Uterus (tissue), 4 donors: ENCODE data around the gene FREM1. TPM values are rescaled to one million over a fixed set of nuclear protein-coding genes. Genes with fewer than 3 reads are reported as not detected.

Experiments used
- DNase-seq, 2 donors: peaks; one replicate each; pipeline ENCODE4 v3.0.0-alpha.2; 2019 to 2020
- H3K27ac ChIP-seq, 2 donors: fragments of 200-600 bp; sonication (generic); 1 replicate in 1 of 2; 2 replicates in 1 of 2; pipeline ENCODE4 v1.5.1; 2016 to 2018
- H3K27me3 ChIP-seq, 2 donors: fragments of 200-600 bp; sonication (generic); one replicate each; pipeline ENCODE4 v1.5.1; 2018 to 2019; ENCODE audit warnings: control low read depth in 1 of 2
- H3K36me3 ChIP-seq, 2 donors: fragments of 200-600 bp; sonication (generic); one replicate each; pipeline ENCODE4 v1.5.1; 2019; ENCODE audit warnings: control low read depth in 1 of 2
- H3K4me1 ChIP-seq, 2 donors: fragments of 200-600 bp; sonication (generic); one replicate each; pipeline ENCODE4 v1.5.1; 2018 to 2019; ENCODE audit warnings: control low read depth in 1 of 2
- H3K4me3 ChIP-seq, 2 donors: fragments of 200-600 bp; sonication (generic); 1 replicate in 1 of 2; 2 replicates in 1 of 2; pipeline ENCODE4 v1.5.1; 2018 to 2019; ENCODE audit warnings: mild to moderate bottlenecking in 1 of 2
- H3K9me3 ChIP-seq, 2 donors: fragments of 200-600 bp; sonication (generic); one replicate each; pipeline ENCODE4 v1.5.1; 2019; ENCODE audit warnings: control low read depth in 1 of 2
- CTCF ChIP-seq, 4 experiments: fragments of 200-600 bp in 2 of 4; fragments of 450-650 bp in 2 of 4; sonication (generic) in 2 of 4; IDR thresholded peaks; one replicate each; pipeline ENCODE4 v1.5.1; 2016 to 2019; ENCODE audit warnings: antibody characterized with exemption in 4 of 4, mild to moderate bottlenecking in 2 of 4, moderate library complexity in 1 of 4
- POLR2A ChIP-seq, 2 donors: fragments of 450-650 bp; IDR thresholded peaks; one replicate each; pipeline ENCODE4 v1.6.1; 2016; ENCODE audit warnings: antibody characterized with exemption in 2 of 2, mild to moderate bottlenecking in 1 of 2, moderate library complexity in 1 of 2
- intact Hi-C: fragments of 100-400 bp; cut with DNase I; formaldehyde crosslinking; loops from one replicate; pipeline ENCODE4 v1.15.1; 2023; ENCODE audit warnings: low total_unique reads
- total RNA-seq, 4 donors: library from RNA; depleted of rRNA in 3 of 4; stranded (reverse); fragments of >200 nt in 3 of 4; gene quantifications; one replicate each; pipeline versions ENCODE4 v1.1.0 to v1.2.4, GENCODE V29; 2014 to 2023
- donor health status: DM: yes; HTN: yes; CAD: no.

Gene FREM1
- 10 to 100 TPM in 3 of 4 donors, 1 to 10 TPM in 1; 7.6 to 92.6 (median 18.4) TPM for total RNA-seq

- peak; percentile 56 to 59 for DNase-seq
- no peaks in the 10 kb centered on the region for H3K4me1 ChIP-seq
- intact Hi-C loops: no loop called here
Measured at GRCh38 chr9:14909961-14910805, at the start of gene FREM1. TSS of gene FREM1 (minus strand) at chr9:14910428. CDS start at chr9:14868977, 41,451 bp downstream.

GRCh38 chr9:14958989-14959388 is 48.8 kb upstream of the FREM1 start:
- no peaks in the 10 kb centered on the region for H3K4me1 ChIP-seq
- intact Hi-C loops: no loop called here
- H3K9me3 ChIP-seq: no peaks in the 10 kb centered on the region
- H3K4me3 ChIP-seq: no peak overlapping the region
- H3K27ac ChIP-seq: no peak overlapping the region
- H3K36me3 ChIP-seq: no peaks in the 10 kb centered on the region
- no peaks in the 10 kb centered on the region for H3K27me3 ChIP-seq
- TF ChIP-seq POLR2A (IDR thresholded peaks at IDR 0.05): no peak
- no peak for TF ChIP-seq CTCF (IDR thresholded peaks at IDR 0.05)
- DNase-seq: no peak

More at GRCh38 chr9:14909961-14910805, at the start of gene FREM1:
- TF ChIP-seq POLR2A (IDR thresholded peaks at IDR 0.05): no peak
- TF ChIP-seq CTCF (IDR thresholded peaks at IDR 0.05): no peak
- Histone ChIP-seq H3K27me3 (no peaks in the 10 kb centered on the region), H3K27ac (peak within 1 kb of the TSS; percentile 76 to 81), H3K9me3 (no peaks in the 10 kb centered on the region), H3K36me3 (no peaks in the 10 kb centered on the region), H3K4me3 (peak within 1 kb of the TSS; percentile 28 to 33)

- TF ChIP-seq POLR2A (IDR thresholded peaks at IDR 0.05): no peak
- TF ChIP-seq CTCF (IDR thresholded peaks at IDR 0.05): no peak
- Histone ChIP-seq H3K9me3 (no peaks in the 10 kb centered on the region), H3K4me3 (no peak overlapping the region), H3K36me3 (no peaks in the 10 kb centered on the region), H3K27ac (peak overlapping the region in 1 of 2 donors; percentile 8), H3K4me1 (no peaks in the 10 kb centered on the region), H3K27me3 (no peaks in the 10 kb centered on the region)
- no peak for DNase-seq
- intact Hi-C loops: no loop called here
Measured at GRCh38 chr9:14957109-14957508, 46.9 kb upstream of the FREM1 start.

- peak overlapping the region; percentile 8 to 46 for H3K27ac ChIP-seq
- no peak overlapping the region for H3K4me3 ChIP-seq
- intact Hi-C loops: no loop called here
- no peaks in the 10 kb centered on the region for H3K27me3 ChIP-seq
- H3K9me3 ChIP-seq: no peaks in the 10 kb centered on the region
- no peaks in the 10 kb centered on the region for H3K36me3 ChIP-seq
- no peaks in the 10 kb centered on the region for H3K4me1 ChIP-seq
- TF ChIP-seq POLR2A (IDR thresholded peaks at IDR 0.05): no peak
- TF ChIP-seq CTCF (IDR thresholded peaks at IDR 0.05): no peak
- no peak for DNase-seq
Measured at GRCh38 chr9:14956208-14956607, 46.0 kb upstream of the FREM1 start.

GRCh38 chr9:14945351-14945750 is 35.1 kb upstream of the FREM1 start:
- Histone ChIP-seq H3K36me3 (no peaks in the 10 kb centered on the region), H3K4me1 (peaks cover 0 to 7% of the 10 kb centered on the region in 2 donors), H3K9me3 (no peaks in the 10 kb centered on the region), H3K27ac (no peak overlapping the region), H3K27me3 (no peaks in the 10 kb centered on the region), H3K4me3 (no peak overlapping the region)
- DNase-seq: no peak
- intact Hi-C loops: no loop called here
- TF ChIP-seq POLR2A (IDR thresholded peaks at IDR 0.05) (no peak), CTCF (IDR thresholded peaks at IDR 0.05) (no peak)
